ENCODE measurements around the gene GTF2A2.

- no peak for TF ChIP-seq POLR2A (IDR thresholded peaks at IDR 0.05)
- TF ChIP-seq CTCF (IDR thresholded peaks at IDR 0.05): no peak
These were observed 39.0 kb upstream of the GTF2A2 start for GRCh38 chr15:59696332-59696731.

Data from stomach (tissue), 4 donors.